Stimulated activated CD8-positive, alpha-beta memory T cell treated with anti-CD3 and anti-CD28 coated beads, Interleukin-12 subunit alpha, Interleukin-12 subunit beta, amount 100 ng/mL, for 1 hour (primary cell): Measurements from ENCODE around the gene SCNM1.

ENCODE experiments used
- DNase-seq: peaks from one replicate; pipeline ENCODE4 v3.0.0-alpha.2; 2020; ENCODE audit warnings: low read depth

The SCNM1 gene, protein sequence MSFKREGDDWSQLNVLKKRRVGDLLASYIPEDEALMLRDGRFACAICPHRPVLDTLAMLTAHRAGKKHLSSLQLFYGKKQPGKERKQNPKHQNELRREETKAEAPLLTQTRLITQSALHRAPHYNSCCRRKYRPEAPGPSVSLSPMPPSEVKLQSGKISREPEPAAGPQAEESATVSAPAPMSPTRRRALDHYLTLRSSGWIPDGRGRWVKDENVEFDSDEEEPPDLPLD

DNA sequence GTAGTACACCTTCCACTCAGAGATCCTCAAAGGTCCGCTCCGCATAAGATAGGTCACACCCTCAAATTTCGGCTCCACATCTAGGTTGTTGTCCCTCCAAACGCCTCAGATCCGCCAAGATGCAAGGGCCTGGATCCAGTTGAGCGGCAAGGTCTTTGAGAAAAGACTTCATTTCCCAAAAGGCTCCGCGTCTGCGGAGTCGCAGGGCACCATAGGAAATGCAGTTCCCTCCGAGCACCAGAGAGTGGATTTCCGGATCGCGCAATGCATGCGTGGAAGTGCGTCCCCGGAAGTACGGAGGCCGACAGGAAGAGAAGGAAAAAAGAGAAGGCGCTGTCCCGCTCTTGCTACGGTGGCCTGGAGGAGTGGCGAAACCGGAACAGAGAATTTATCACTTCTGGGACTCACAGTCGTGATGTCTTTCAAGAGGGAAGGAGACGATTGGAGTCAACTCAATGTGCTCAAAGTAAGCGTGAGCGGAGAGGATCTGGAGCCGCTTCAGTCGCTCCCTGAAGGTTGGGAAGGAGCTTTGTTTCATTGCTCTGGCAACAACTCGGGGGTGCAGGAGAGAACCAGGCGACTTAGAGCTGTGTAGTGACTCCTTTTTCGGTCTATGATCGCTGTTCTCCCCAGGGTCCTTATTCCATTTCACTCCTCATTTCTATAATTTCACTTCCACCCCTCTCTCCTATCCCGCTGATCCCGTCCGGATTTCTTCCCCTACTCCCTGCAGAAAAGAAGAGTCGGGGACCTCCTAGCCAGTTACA, at the start of gene SCNM1, which contains the start of gene LYSMD1:
TSS of gene SCNM1 (plus strand) at position 407 of the 767 bp plus-strand sequence. CDS start at position 416, 9 bp downstream.
TSS of gene LYSMD1 (minus strand) at position 165 of the 767 bp plus-strand sequence. CDS start 644 bp downstream, outside the sequence.
- DNase-seq, result peak; percentile 92

DNA sequence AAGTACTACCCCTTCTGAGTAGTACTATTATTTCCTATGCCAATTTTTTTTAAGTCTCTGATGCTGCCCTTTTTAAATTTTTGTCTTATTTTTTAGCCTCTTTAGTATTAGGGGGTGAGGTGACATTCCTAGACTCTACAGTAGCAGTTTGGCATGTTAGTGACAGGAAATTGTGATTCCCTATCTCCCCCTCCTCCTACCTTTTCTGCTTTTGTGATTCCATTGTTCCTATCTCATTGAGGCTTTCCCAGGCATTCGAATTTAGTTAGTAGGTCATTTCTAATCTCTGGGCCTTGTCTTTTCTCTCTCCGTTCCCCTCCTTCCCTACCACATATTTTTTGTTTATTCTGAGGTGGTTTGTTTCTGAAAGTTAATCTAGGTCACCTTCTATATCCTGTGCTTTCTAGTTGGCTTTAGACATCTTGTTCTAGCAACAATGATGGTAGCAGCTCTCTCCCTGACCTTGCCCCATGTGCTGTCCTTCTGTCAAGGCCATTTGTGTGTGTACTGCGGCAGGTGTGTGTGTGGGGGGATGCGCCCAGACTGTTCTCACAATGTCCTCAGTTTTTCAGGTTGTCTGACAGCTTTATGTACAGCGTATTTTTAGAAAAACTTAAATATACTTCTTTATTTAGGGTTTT, 41.1 kb upstream of the SCNM1 start:
- no peak for DNase-seq

- DNase-seq, result no peak
Measured at GRCh38 chr1:151128800-151129199, 37.1 kb upstream of the SCNM1 start.

DNA sequence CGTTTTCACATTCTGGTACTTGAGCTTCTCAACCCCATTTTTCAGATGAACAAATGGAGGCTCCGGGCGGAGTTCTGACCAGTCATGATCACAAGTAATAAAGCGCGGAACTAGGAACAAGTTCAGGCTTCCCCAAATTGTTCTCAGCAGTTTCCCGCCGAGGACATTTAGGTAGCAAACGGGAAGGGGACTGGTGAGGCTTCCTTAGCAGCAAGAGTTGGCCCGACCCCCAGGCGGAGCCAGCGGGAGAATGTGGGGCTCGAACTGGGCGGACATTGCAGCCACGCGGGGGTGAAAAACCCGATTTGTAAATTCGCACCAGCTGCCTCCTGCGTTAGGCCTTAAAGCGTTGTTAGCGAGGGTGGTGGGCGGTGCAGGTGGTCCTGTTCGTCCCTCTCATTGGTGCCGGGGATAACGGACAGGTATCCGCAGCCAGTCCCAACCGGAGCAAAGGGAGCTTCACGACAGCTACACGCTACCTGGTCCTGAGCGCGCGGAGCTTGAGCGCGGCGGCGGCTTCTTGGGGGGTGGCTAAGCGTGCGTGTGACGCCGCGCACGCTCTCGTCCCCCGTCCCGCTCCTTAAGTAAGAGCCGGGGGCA, 34.9 kb upstream of the SCNM1 start:
- peak; percentile 48 for DNase-seq

- DNase-seq, result no peak
Measured at GRCh38 chr1:151131701-151132334, 34.1 kb upstream of the SCNM1 start.

DNA sequence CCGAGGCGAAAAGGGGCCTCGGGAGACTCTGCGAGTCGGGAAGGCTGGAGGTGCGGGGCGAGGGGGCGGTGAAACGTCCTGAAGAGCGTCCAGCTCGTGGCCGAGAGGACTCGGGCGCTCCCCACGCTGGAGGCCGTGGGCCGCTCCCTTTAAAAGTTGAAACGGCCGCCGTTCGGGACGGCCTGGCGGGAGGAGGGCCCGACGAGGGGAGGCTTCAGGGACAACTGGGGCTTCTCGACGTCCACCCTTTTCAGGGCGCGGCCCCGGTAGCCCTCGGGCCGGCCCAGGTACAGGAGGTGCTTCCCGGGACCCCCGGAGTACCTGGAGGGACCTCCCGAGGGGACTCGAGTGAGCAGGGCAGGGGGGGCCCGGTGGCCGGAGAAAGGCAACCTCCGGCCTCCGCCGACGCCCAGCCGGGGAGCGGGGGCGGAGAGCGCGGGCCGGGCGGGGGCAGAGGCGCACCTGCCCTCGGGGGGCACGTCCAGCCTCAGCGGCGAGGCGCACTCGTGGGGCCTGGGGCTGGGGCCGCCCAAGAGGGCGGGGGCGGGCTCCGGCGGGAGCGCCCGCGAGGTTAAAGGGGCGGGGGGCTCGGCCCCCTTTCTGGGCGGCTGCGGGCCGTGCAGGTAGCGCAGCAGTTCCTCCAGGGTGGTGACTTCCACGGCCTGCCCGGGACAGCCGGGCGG, 33.5 kb upstream of the SCNM1 start:
- DNase-seq, result no peak

DNA sequence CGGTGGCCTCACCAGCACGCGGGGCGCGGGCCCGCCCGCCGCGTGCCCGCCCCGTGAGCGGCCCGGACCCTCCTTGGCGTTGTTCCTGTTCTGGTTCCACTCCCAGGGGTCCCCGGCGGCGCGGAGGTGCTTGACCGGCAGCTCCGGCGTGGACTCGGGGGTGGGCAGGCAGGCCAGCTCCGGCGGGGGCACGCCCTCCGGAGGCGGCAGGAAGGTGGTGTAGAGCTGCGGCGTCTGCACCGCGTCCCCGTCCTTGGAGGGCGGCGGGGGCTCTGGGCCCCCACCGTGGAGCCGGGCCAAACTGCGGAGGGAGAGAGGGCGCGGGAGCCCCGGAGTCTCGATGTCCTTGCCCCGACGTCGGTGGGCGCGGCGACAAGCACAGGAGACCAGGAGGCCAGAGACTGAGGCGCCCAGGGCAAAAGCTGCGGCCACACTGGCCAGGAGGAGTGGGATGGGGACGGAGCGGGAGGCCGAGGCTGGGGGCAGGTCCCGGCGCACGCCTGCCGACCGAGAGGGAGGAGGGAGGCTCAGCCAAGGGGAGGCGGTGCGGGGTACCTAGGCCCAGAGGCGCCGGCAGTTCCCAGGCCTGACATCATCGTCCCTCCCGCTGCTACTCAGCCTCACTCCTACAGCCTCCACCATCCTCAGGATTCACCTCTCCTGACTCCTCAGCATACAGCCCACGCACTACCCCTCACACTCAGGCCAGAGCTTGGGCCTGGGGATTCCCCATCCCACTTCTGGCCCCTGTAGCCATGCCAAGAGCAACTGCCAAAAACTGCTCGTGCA, 32.7 kb upstream of the SCNM1 start:
- DNase-seq, result no peak

- no peak for DNase-seq
Measured at GRCh38 chr1:151134396-151134795, 31.5 kb upstream of the SCNM1 start.

- DNase-seq, result no peak
Measured at GRCh38 chr1:151134991-151135390, 31.0 kb upstream of the SCNM1 start.

GRCh38 chr1:151135433-151136385, 30.2 kb upstream of the SCNM1 start:
- DNase-seq, result no peak

- no peak for DNase-seq
Measured at GRCh38 chr1:151137789-151138188, 28.2 kb upstream of the SCNM1 start.

- DNase-seq, result no peak
Measured at GRCh38 chr1:151142411-151143056, 23.4 kb upstream of the SCNM1 start.

DNA sequence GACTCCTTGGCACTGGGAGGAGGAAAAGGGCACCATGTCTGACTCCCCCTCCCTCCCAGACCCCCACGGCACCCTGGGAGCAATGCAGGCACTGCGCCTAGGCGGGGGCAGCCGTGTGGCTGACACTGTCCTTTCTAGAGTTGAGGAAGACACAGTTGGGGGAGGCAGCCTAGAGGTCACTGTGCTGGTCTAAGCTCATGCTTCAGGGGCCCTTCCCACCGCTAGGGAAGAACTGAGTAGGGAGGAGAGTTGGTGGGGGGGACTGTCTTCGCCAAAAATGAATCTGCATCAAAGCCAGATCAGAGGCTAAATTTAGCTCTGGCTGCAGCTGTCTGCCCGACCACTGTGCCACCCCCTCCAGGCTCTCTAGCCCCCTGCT, 22.9 kb upstream of the SCNM1 start:
- DNase-seq, result no peak

DNA sequence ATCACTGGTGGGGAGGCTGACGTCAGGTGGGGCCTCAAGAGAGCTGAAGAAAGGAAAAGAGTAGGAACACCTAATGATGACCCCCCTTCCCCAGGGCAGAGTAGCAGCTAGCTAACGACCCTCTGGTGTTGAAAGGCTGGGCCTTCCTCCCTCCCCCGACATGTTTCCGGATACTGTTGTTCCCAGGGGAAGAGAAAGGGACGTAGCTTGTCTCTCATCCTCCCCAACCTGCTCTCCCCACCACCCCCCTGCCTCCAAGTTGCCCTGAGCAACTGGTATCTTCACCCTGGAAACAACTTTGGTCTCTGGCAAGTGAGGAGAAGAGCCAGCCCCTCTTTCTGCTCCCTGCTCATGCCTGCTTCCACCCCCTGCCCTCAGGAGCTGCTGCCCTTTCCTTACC, 22.0 kb upstream of the SCNM1 start:
- no peak for DNase-seq

GRCh38 chr1:151144474-151145303, 21.3 kb upstream of the SCNM1 start:
- DNase-seq, result no peak

- no peak for DNase-seq
Measured at GRCh38 chr1:151145304-151146071, 20.5 kb upstream of the SCNM1 start.

GRCh38 chr1:151146072-151146411, 19.9 kb upstream of the SCNM1 start:
- no peak for DNase-seq
